ENCODE data around the gene ZNF207.
"Not testable (repeated sequence)": the region's sequence is repeated elsewhere in the genome, so short reads cannot be mapped to it uniquely, and the experiment has no call there.

The ZNF207 gene

GRCh38 chr17:32335687-32336086 lies 14.3 kb upstream of the ZNF207 start:
- DNase-seq = no peak

GRCh38 chr17:32341141-32341856 lies 8.7 kb upstream of the ZNF207 start:
- no peak for DNase-seq

GRCh38 chr17:32341857-32342602 lies 7.9 kb upstream of the ZNF207 start, which contains the start of gene C17orf75:
Gene C17orf75, minus strand, starts transcription at chr17:32342173. Its CDS starts 34 bp downstream, at chr17:32342139.
- peak; percentile 71 for DNase-seq

- DNase-seq = no peak
Observed at GRCh38 chr17:32342603-32343325, 7.2 kb upstream of the ZNF207 start.

GRCh38 chr17:32345951-32346600 lies 3.9 kb upstream of the ZNF207 start:
- no peak for DNase-seq

- DNase-seq = no peak
Observed at GRCh38 chr17:32348483-32348800, 1.5 kb upstream of the ZNF207 start.

- DNase-seq = no peak
Observed at GRCh38 chr17:32349503-32349853, 479 bp upstream of the ZNF207 start.

GRCh38 chr17:32350666-32351418 lies 885 bp downstream of the ZNF207 start:
- no peak for DNase-seq

GRCh38 chr17:32352734-32353133 lies 2.8 kb downstream of the ZNF207 start:
- not testable (repeated sequence) for DNase-seq

GRCh38 chr17:32355649-32356377 lies 5.9 kb downstream of the ZNF207 start:
- DNase-seq = no peak

- no peak for DNase-seq
Observed at GRCh38 chr17:32356378-32356743, 6.4 kb downstream of the ZNF207 start.

- no peak for DNase-seq
Observed at GRCh38 chr17:32356750-32357149, 6.8 kb downstream of the ZNF207 start.

GRCh38 chr17:32357615-32358014 lies 7.7 kb downstream of the ZNF207 start:
- DNase-seq = no peak

- no peak for DNase-seq
Observed at GRCh38 chr17:32361270-32361669, 11.3 kb downstream of the ZNF207 start.

GRCh38 chr17:32370426-32370825 lies 20.5 kb downstream of the ZNF207 start:
- DNase-seq = no peak

- DNase-seq = no peak
Observed at GRCh38 chr17:32382526-32383223, 32.7 kb downstream of the ZNF207 start.

- DNase-seq = no peak
Observed at GRCh38 chr17:32383926-32384434, 34.0 kb downstream of the ZNF207 start.

GRCh38 chr17:32385121-32385520 lies 35.2 kb downstream of the ZNF207 start:
- DNase-seq = no peak

GRCh38 chr17:32385971-32386370 lies 36.0 kb downstream of the ZNF207 start:
- no peak for DNase-seq

- no peak for DNase-seq
Observed at GRCh38 chr17:32386844-32387243, 36.9 kb downstream of the ZNF207 start.

- not testable (repeated sequence) for DNase-seq
Observed at GRCh38 chr17:32388128-32388527, 38.2 kb downstream of the ZNF207 start.

Data from activated CD4-positive, alpha-beta T cell treated with anti-CD3 and anti-CD28 coated beads for 1 hour (primary cell).